Fibroblast of skin of abdomen (primary cell): ENCODE measurements around the gene CRHR1. TPM values are rescaled to one million over a fixed set of nuclear protein-coding genes. Genes with fewer than 3 reads are reported as not detected.
"Not testable (repeated sequence)": the region's sequence is repeated elsewhere in the genome, so short reads cannot be mapped to it uniquely, and the experiment has no call there.

Experiments used
- DNase-seq: peaks from one replicate; pipeline ENCODE4 v3.0.0-alpha.2; 2013
- polyA plus RNA-seq, 2 experiments: library from polyadenylated mRNA; unstranded; fragments of 120-200 nt; gene quantifications; one replicate each; pipeline ENCODE4 v1.2.1, GENCODE V29; 2013; ENCODE audit not compliant: insufficient read length in 2 of 2

CRHR1 gene
- not detected for polyA plus RNA-seq (2013, experiment 1 of 2; ENCODE audit: insufficient read length)
- polyA plus RNA-seq (2013, experiment 2 of 2; ENCODE audit: insufficient read length), result not detected

DNA sequence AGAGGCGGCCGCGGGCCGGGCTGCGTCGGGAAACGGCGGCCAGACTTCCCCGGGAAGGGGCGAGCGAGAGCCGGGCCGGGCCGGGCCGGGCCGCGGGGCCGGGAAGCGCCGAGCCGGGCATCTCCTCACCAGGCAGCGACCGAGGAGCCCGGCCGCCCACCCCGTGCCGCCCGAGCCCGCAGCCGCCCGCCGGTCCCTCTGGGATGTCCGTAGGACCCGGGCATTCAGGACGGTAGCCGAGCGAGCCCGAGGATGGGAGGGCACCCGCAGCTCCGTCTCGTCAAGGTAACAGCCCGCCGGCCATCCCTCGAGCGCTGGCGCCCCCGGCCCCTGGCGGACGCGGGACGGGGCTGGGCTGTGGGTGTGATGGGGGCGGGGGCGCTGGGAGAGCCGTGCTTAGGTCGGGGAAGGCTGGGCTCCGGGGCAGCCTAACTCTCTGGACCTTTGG is at the start of gene CRHR1:
Gene CRHR1, plus strand, starts transcription at position 28 of the 448 bp plus-strand sequence. Its CDS starts 225 bp downstream, at position 253.
- no peak for DNase-seq

GRCh38 chr17:45734598-45734997 is 49.5 kb upstream of the CRHR1 start:
- no peak for DNase-seq

- DNase-seq, result no peak
These were observed 48.6 kb upstream of the CRHR1 start for GRCh38 chr17:45735488-45735887.

GRCh38 chr17:45739786-45740185 is 44.3 kb upstream of the CRHR1 start:
- DNase-seq, result no peak

DNA sequence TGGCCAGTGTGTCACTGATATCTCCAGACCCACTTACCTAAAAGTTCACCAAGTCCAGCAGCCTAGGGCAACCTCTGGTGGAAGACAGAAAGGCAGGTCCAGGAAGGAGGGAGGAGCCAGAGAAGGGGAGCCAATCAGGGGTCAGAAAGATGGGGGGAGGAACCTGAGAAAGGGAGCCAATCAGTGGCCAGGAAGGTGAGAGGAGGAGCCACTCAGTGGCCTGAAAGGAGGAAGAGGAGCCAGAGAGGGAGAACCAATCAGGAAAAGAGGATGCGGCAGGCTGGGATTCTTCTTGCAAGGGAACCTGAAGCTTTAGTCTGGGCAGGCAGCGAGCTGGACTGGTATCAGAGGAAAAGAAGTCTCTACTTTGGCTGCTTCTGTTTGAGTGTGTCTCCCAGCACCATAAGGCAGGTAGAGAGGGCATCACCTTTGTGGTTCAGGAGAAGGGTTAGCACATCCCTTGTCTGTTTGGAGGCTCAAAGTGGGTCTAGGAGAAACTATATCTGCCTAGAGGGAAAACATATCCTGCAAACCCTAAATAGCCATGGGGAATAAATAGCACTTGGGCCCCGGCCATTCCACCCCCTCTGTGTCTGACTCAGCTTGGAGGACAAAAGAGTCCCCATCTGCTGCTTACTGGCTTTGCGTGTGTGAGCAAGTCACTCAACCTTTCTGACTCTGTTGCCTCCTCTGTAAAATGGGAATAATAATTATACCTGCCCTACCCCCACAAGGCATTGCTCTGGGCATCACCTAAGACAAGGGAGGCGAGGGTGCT is 43.4 kb upstream of the CRHR1 start:
- DNase-seq, result peak; percentile 30

GRCh38 chr17:45742251-45742650 is 41.9 kb upstream of the CRHR1 start:
- no peak for DNase-seq

GRCh38 chr17:45743626-45744326 is 40.3 kb upstream of the CRHR1 start:
- DNase-seq, result no peak

GRCh38 chr17:45744826-45745225 is 39.3 kb upstream of the CRHR1 start:
- DNase-seq, result not testable (repeated sequence)

DNA sequence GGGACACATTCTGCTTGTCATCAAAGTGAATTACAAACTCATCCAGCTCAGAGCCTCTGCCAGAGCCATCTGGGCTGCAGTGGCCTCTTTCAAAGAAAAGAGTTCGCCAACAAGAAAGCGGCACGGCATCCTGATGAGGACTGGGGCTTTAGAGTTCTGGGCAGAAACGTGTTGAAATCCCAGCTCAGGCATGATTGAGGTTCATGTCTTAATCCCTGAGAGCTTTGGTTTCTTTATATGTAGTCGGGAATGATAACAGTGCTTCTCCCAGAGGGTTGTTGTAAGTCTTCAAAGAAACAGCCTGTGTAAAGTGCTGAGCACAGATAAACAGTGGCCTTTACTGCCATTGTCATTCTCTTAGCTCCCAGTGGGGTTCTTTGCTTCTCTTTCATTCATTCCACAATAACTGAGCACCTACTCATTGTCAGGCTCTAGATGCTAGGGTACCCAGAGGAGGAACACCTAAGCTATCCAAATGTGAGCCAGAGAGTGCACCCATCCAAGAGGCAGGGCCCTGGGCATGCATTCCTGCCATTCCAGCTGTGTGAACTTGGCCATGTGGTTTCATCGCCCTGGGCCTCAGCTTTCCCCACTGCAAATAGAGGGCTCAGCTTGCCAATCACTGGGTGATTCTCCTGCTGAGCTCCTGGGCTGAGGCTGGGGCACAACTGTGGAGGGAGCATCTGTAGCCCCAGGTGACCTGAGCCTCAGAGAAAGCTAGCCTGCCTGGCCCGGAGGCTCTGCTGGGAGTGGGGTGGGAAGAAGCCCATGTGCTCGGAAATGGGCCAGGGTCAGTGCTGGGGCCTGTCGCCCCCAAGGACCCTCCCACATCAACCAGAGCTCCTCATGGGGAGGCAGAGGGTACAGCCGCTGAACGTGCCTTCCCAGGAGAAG is 38.3 kb upstream of the CRHR1 start:
- DNase-seq, result no peak

GRCh38 chr17:45747911-45748310 is 36.2 kb upstream of the CRHR1 start:
- DNase-seq, result no peak

DNA sequence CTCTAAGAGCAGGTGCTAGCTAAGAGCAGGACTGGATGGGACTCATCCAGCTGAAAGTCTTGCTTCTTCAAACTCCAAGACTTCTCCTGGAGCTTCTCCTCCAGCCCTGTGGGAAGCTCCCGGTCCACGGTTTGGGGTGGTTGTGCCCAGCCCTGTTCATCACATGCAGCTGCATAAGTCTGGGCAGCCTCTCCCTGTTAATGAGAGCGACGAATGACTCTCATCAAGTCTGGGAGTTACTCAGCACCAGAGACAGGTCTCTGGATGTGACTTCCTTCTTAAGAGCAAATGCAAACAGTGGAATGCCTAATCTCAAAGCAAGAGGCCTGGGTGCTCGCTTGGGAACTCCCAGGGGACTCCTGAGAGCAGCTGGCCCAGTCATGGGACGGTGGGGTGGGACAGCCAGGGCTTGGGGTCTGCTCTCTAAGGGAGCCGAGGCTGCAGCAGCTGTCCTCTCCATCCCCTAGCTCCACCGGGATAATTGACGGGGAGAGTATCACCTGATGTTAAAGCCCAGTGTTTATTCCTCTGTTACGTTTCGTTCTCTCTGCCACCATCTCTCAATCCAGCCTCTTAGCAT is 35.3 kb upstream of the CRHR1 start:
- no peak for DNase-seq

GRCh38 chr17:45749831-45750335 is 34.2 kb upstream of the CRHR1 start:
- no peak for DNase-seq

DNA sequence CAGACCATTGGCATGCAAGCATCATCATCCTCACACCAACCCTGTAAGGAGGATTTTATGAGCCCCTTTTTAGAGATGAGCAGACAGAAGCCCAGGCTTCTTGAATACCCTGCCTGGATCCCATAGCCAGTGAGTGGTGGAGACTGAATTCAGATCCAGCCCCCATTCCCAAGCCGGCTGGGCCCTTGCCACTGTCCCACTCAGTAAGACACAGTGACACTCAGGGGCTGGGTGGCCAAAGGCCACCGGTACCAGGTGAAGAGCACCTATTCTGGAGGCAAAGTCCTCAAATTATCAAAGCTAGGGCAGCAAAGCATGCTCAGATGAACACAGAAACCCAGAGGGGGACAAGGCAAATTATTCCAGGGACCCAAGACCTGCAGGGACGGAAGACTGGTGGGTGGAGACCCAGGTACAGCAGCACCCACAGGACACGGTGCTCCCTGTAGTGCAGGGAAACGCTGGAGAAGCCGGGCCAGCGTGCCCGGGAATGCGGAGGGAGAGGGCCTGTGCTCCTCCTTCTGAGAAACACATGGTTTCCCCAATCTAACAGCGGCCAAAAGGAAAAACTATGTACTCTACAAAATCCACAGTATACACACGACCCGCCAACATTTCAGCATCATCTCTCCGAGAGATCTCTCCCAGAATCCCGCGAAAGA is 33.2 kb upstream of the CRHR1 start:
- no peak for DNase-seq

DNA sequence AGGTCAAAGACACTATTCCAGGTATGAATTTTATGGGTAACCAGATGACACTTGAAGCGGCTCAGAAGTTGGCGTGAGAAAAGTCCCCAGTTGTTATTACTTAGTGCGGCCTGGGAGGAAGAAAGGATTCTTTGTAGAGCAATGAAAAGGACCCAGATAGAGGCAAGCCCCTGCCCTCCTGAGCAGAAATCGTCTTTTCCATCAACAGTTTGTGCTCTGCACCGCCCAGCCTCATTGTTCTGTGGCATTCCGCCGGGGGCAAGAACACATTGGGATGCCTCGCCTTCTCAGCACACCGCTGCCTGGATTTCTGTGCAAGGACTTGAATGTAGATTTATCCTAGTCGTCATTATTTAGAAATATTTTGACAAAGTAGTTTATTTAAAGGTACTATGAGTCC is 32.7 kb upstream of the CRHR1 start:
- no peak for DNase-seq

- DNase-seq, result no peak
These were observed 31.9 kb upstream of the CRHR1 start for GRCh38 chr17:45752246-45752645.

DNA sequence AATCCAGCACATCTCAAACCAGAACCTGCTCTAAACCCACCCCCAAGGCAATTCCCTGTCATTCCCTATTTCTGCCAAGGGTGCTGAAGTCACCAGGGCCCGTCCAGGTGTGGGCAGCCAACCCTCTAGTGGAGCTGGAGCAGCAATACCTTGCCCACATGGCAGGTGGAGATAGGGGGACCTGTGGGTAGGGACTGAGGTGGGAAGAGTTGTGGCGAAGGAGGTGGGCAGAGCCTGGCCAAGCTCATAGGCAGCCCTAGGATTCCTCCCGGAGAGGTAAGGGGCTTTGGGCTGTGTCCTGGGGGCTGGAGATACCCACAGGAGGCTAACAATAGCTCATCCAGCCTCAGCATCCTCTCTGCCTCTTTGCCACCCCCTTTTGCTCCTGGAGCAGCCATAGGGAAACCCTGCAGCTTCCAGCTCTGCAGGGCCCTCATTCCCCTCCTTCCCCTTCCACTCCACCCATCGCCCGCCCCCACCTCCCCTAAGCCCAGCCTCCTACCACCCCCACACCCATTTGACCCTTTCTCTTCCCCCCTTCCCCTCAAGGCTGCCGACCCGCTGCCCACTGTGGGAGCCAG is 30.4 kb upstream of the CRHR1 start:
- no peak for DNase-seq

GRCh38 chr17:45755050-45755449 is 29.1 kb upstream of the CRHR1 start:
- no peak for DNase-seq

- no peak for DNase-seq
These were observed 27.7 kb upstream of the CRHR1 start for GRCh38 chr17:45756266-45756991.

DNA sequence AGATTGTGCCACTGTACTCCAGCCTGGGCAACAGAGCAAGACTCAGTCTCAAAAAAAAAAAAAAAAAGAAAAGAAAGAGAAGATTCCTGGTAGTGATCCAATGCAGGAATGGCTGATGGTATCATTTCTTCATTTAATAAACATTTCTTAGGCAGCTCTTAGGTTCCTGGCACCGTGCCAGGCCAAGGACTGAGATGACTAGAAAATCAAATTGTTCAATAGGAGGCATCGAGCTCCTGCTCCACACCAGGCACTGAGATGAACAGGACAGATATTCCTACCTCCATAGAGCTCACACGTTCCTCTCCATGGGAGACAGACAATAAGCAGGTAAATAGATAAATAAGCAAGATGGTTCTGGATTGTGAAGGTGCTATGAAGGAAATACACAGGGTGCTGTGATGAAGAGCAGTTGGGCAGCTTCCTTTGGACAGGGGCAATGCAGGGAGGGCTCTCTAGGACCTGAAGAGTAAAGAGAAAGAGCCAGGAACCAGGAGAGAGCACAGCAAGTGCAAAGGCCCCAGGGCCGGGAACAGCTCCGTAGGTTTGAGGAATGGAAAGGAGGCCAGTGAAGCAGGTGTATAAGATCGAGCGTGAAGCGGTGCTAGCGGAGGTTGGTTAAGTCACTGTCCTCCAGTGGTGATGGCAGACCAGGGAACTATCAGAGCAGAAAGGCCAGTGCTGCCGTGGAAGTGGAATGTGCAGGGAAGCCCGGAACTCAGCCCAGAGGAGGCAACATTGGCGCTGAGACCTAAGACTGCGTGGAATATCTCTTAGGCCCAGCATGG is 26.5 kb upstream of the CRHR1 start:
- no peak for DNase-seq

DNA sequence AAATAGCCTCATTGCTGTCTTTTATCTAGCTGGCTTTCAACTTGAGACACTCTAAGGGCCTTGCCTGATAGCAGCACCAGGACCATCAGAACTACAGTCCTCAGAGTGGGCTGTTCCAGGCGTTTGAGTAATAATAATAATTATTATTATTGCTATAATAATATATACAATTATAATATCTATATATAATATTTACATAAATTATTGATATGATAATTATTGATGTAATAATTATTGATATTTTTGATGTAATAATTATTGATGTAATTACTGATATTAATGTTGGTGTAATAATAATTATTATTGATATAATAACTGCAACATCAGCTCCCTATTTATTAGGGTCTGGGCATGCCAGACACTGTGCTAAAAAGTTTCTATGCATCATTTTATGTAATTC is 25.6 kb upstream of the CRHR1 start:
- no peak for DNase-seq
